ENCODE results near the gene SCN3A. TPM values are rescaled to one million over a fixed set of nuclear protein-coding genes. Genes with fewer than 3 reads are reported as not detected.

SCN3A gene
- total RNA-seq, 2 experiments from 2014 or later: 0.07 TPM; not detected in 1

- H3K4me1 Mint-ChIP-seq (ENCODE audit: low read depth): no peaks in the 10 kb centered on the region
- ATAC-seq (no peak), DNase-seq (no peak)
- intact Hi-C loops (cut with micrococcal nuclease): no loop called here
- H3K9me3 Mint-ChIP-seq: no peaks in the 10 kb centered on the region
- no peaks in the 10 kb centered on the region for H3K36me3 Mint-ChIP-seq (ENCODE audit: low read depth)
- ChIA-PET CTCF (no interaction called here), POLR2A (no interaction called here)
- no peaks in the 10 kb centered on the region for H3K27me3 Mint-ChIP-seq
- H3K27ac Mint-ChIP-seq: no peak overlapping the region
- no peak overlapping the region for H3K4me3 Mint-ChIP-seq
- no peak for TF ChIP-seq CTCF (IDR thresholded peaks at IDR 0.05)
Observed at GRCh38 chr2:165074884-165075283, 129.0 kb downstream of the SCN3A start.

DNA sequence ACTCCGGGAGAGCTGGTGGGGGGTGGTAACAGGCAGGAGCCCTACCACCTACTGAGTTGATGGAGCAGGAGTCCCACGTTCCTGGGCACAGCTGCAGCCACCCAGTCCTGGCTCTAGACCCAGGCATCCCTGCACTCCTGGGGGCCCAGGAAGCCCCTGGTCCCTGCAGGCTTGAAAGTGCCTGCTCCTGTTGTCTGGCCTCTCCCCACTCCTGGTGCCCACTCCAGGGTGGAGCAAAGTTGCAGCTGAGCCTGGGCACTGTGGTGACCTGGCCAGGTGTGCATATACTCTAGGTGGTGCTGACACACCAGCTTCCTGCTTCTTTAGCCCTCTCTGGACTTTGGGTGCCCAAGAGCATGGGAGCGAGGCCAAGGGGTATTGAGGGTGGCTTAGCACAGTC lies 129.5 kb downstream of the SCN3A start:
- intact Hi-C loops (cut with micrococcal nuclease): no loop called here
- H3K27ac Mint-ChIP-seq: no peak overlapping the region
- no peak for TF ChIP-seq CTCF (IDR thresholded peaks at IDR 0.05)
- H3K4me1 Mint-ChIP-seq (ENCODE audit: low read depth): no peaks in the 10 kb centered on the region
- H3K36me3 Mint-ChIP-seq (ENCODE audit: low read depth): no peaks in the 10 kb centered on the region
- no peak for ATAC-seq
- CTCF ChIA-PET: no interaction called here
- H3K4me3 Mint-ChIP-seq: no peak overlapping the region
- H3K9me3 Mint-ChIP-seq: no peaks in the 10 kb centered on the region
- POLR2A ChIA-PET: no interaction called here
- no peak for DNase-seq
- no peaks in the 10 kb centered on the region for H3K27me3 Mint-ChIP-seq

GRCh38 chr2:165070076-165070475 lies 133.8 kb downstream of the SCN3A start:
- no peak for DNase-seq
- CTCF ChIA-PET: interaction anchor here (0.9 kb wide), 1 partner anchor 54 kb away, joined by 3 read pairs; no protein-coding TSS in a partner anchor

DNA sequence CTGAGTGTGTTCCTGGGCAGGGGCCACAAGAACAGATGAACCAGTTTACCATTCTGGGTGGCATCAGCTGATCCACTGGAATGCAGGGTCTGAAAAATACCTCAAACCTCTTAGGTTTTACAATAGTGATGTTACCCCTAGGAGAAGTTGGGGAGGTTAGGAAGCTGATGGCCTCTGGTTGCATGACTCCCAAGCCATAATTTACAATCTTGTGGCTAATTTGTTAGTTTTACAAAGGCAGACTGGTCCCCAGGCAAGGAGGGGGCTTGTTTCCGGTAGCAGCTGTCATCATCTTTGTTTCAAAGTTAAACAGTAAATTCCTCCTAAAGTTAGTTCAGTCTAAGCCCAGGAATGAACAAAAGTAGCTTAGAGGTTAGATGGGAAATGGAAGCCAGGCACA lies 134.7 kb downstream of the SCN3A start:
- no peak for ATAC-seq
- no peak overlapping the region for H3K27ac Mint-ChIP-seq

More at GRCh38 chr2:165070076-165070475, 133.8 kb downstream of the SCN3A start:
- no peak overlapping the region for H3K27ac Mint-ChIP-seq
- no peaks in the 10 kb centered on the region for H3K4me1 Mint-ChIP-seq (ENCODE audit: low read depth)
- no peak overlapping the region for H3K4me3 Mint-ChIP-seq
- TF ChIP-seq CTCF (IDR thresholded peaks at IDR 0.05): no peak
- no peaks in the 10 kb centered on the region for H3K9me3 Mint-ChIP-seq
- POLR2A ChIA-PET: no interaction called here
- no peaks in the 10 kb centered on the region for H3K27me3 Mint-ChIP-seq
- no peaks in the 10 kb centered on the region for H3K36me3 Mint-ChIP-seq (ENCODE audit: low read depth)
- intact Hi-C loops (cut with micrococcal nuclease): no loop called here
- no peak for ATAC-seq

DNA sequence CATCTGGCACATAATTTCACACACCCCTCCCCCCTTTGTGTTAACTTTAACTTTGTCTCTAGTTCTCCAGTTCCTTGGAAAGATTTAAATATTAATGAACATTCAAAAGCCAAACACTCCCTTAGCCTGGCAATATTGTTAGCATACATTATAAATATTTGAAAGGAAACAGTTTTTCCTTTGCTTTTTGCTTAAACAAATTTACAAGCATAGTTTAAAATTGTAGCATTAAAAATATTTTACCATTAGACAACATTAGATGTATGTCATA lies 135.4 kb downstream of the SCN3A start:
- no peaks in the 10 kb centered on the region for H3K27me3 Mint-ChIP-seq
- no peak for TF ChIP-seq CTCF (IDR thresholded peaks at IDR 0.05)
- intact Hi-C loops (cut with micrococcal nuclease): no loop called here
- H3K36me3 Mint-ChIP-seq (ENCODE audit: low read depth): no peaks in the 10 kb centered on the region
- H3K27ac Mint-ChIP-seq: no peak overlapping the region
- no peaks in the 10 kb centered on the region for H3K4me1 Mint-ChIP-seq (ENCODE audit: low read depth)
- H3K4me3 Mint-ChIP-seq: no peak overlapping the region
- no peak for DNase-seq
- H3K9me3 Mint-ChIP-seq: no peaks in the 10 kb centered on the region
- CTCF ChIA-PET: no interaction called here
- no peak for ATAC-seq
- POLR2A ChIA-PET: no interaction called here

More for the DNA sequence above, 134.7 kb downstream of the SCN3A start:
- Mint-ChIP-seq H3K36me3 (ENCODE audit: low read depth) (no peaks in the 10 kb centered on the region), H3K4me1 (ENCODE audit: low read depth) (no peaks in the 10 kb centered on the region), H3K9me3 (no peaks in the 10 kb centered on the region), H3K27me3 (no peaks in the 10 kb centered on the region), H3K4me3 (no peak overlapping the region)
- TF ChIP-seq CTCF (IDR thresholded peaks at IDR 0.05): no peak
- POLR2A ChIA-PET: no interaction called here
- no peak for DNase-seq
- CTCF ChIA-PET: interaction anchor here (0.9 kb wide), 1 partner anchor 53 kb away, joined by 3 read pairs; no protein-coding TSS in a partner anchor
- intact Hi-C loops (cut with micrococcal nuclease): no loop called here
